22Rv1 (cell line): ENCODE data around the gene RASGRP2.

Experiments used
- ZFX ChIP-seq: fragments of 450-650 bp; IDR thresholded peaks from 2 replicates; pipeline ENCODE4 v1.6.1; 2017; ENCODE audit warnings: antibody characterized with exemption, borderline replicate concordance
- TF ChIP-seq, protein P1 (sequence below): fragments of 450-650 bp; IDR thresholded peaks from 2 replicates; pipeline ENCODE4 v1.5.1; 2017; ENCODE audit warnings: mild to moderate bottlenecking

DNA sequence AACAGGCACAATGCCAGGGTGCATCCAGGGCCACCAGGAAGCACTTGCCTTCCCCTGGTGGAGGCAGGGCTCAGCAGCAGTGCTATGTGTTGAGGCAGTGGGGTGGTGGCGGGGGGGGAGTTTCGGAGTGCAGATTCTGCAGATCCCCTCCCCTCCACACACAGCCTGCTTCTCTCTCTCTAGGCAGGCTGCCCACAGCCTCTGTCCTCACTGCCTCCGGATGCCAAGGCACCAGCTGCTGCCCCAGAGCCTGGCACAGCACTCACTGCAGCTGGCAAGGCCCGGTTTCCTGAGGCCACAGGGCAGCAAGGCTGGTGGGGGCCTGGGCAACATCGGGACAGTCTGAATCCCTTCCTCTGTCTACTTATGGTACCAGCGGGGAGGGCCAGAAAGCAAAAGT lies 56.7 kb downstream of the RASGRP2 start:
- TF ChIP-seq, protein P1, sequence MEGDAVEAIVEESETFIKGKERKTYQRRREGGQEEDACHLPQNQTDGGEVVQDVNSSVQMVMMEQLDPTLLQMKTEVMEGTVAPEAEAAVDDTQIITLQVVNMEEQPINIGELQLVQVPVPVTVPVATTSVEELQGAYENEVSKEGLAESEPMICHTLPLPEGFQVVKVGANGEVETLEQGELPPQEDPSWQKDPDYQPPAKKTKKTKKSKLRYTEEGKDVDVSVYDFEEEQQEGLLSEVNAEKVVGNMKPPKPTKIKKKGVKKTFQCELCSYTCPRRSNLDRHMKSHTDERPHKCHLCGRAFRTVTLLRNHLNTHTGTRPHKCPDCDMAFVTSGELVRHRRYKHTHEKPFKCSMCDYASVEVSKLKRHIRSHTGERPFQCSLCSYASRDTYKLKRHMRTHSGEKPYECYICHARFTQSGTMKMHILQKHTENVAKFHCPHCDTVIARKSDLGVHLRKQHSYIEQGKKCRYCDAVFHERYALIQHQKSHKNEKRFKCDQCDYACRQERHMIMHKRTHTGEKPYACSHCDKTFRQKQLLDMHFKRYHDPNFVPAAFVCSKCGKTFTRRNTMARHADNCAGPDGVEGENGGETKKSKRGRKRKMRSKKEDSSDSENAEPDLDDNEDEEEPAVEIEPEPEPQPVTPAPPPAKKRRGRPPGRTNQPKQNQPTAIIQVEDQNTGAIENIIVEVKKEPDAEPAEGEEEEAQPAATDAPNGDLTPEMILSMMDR = no peak
- no peak for TF ChIP-seq ZFX
